A549 (cell line): ENCODE data around the gene RHAG. TPM values are rescaled to one million over a fixed set of nuclear protein-coding genes. Genes with fewer than 3 reads are reported as not detected.
"Not testable (repeated sequence)": the region's sequence is repeated elsewhere in the genome, so short reads cannot be mapped to it uniquely, and the experiment has no call there.

Experiments used
- ATAC-seq, 2 experiments: fragments of 200-7000 bp in 1 of 2; fragments of >200 bp in 1 of 2; cut with Nextera tagmentation in 1 of 2; cut with Tn5 transposase in 1 of 2; 3 replicates each; pipeline versions ENCODE4 v1.8.0 to v1.9.1; 2018 to 2020; ENCODE audit warnings: mild to moderate bottlenecking in 1 of 2, moderate library complexity in 1 of 2
- CTCF ChIA-PET: fragments of 300-600 bp; sonication (Branson Sonifier 250); formaldehyde crosslinking; extraction: SDS; loops from one replicate; lab custom pipeline; 2021; ENCODE audit warnings: antibody characterized with exemption, inconsistent platforms; lab: Yijun Ruan, JAX
- POLR2A ChIA-PET: fragments of 350-600 bp; formaldehyde crosslinking; extraction: SDS; loops from one replicate; lab custom pipeline; 2021; ENCODE audit warnings: antibody characterized with exemption, inconsistent platforms; lab: Yijun Ruan, JAX
- DNase-seq, 2 experiments: peaks; one replicate each; pipeline versions ENCODE4 v3.0.0 to v3.0.0-alpha.2; 2011 to 2016; ENCODE audit warnings: low read depth in 1 of 2, low spot score in 1 of 2
- FAIRE-seq: peaks from 2 replicates; lab custom pipeline; 2011; peaks lifted over from hg19 to GRCh38; lab: Jason Lieb, UNC
- H3K27ac ChIP-seq, 2 experiments: fragments of >200 bp; sonication (Bioruptor Twin); formaldehyde crosslinking; 3 replicates each; pipeline ENCODE4 v1.5.1; 2016 to 2017
- H3K4me1 ChIP-seq: fragments of >200 bp; sonication (Bioruptor Twin); formaldehyde crosslinking; 3 replicates; pipeline ENCODE4 v1.6.1; 2016
- H3K4me2 ChIP-seq: fragments of >200 bp; sonication (Bioruptor Twin); formaldehyde crosslinking; 3 replicates; pipeline ENCODE4 v1.6.1; 2016
- H3K4me3 ChIP-seq: fragments of >200 bp; sonication (Bioruptor Twin); formaldehyde crosslinking; 3 replicates; pipeline ENCODE4 v1.5.1; 2016
- H3K9me3 ChIP-seq: fragments of >200 bp; sonication (Bioruptor Twin); formaldehyde crosslinking; 3 replicates; pipeline ENCODE4 v1.6.1; 2016
- ATOH8 ChIP-seq: fragments of 250-450 bp; sonication (Bioruptor Pico); IDR thresholded peaks from 2 replicates; pipeline ENCODE4 v1.5.0; 2020; ENCODE audit warnings: low read depth, mild to moderate bottlenecking, moderate library complexity
- CHD4 ChIP-seq: fragments of 200-600 bp; sonication (generic); IDR thresholded peaks from 2 replicates; pipeline ENCODE4 v1.6.1; 2016; ENCODE audit warnings: antibody characterized with exemption, mild to moderate bottlenecking, borderline replicate concordance
- EHMT2 ChIP-seq: fragments of 200-600 bp; sonication (generic); IDR thresholded peaks from 2 replicates; pipeline ENCODE4 v1.6.1; 2016; ENCODE audit warnings: antibody characterized with exemption, low read depth, mild to moderate bottlenecking, moderate library complexity
- ESRRA ChIP-seq: fragments of 150-350 bp; IDR thresholded peaks from 2 replicates; pipeline ENCODE4 v1.6.1; 2014; ENCODE audit warnings: mild to moderate bottlenecking, low read length, borderline replicate concordance
- HEYL ChIP-seq: fragments of 250-450 bp; sonication (Bioruptor Pico); IDR thresholded peaks from 2 replicates; pipeline ENCODE4 v1.8.0; 2021; ENCODE audit warnings: mild to moderate bottlenecking, moderate library complexity
- HOXA7 ChIP-seq: fragments of 250-450 bp; sonication (Bioruptor Pico); IDR thresholded peaks from 2 replicates; pipeline ENCODE4 v1.5.0; 2020; ENCODE audit warnings: mild to moderate bottlenecking, moderate library complexity
- JUN ChIP-seq, 2 experiments: fragments of >200 bp; sonication (Bioruptor Twin); formaldehyde crosslinking; IDR thresholded peaks; 2 replicates in 1 of 2; 3 replicates in 1 of 2; pipeline ENCODE4 v1.6.1; 2016 to 2017
- MAFK ChIP-seq: fragments of 450-650 bp; IDR thresholded peaks from 2 replicates; pipeline ENCODE4 v1.6.1; 2014; ENCODE audit not compliant: partially characterized antibody
- NFE2L2 ChIP-seq: fragments of 150-350 bp; conservative IDR thresholded peaks from 2 replicates; pipeline ENCODE4 v1.6.1; 2014; ENCODE audit warnings: low read length
- NPAS2 ChIP-seq: fragments of 250-450 bp; sonication (Bioruptor Pico); IDR thresholded peaks from 2 replicates; pipeline ENCODE4 v1.8.0; 2022; ENCODE audit warnings: mild to moderate bottlenecking, moderate library complexity, borderline replicate concordance
- NR3C1 ChIP-seq: fragments of >200 bp; sonication (Bioruptor Twin); formaldehyde crosslinking; IDR thresholded peaks from 3 replicates; pipeline ENCODE4 v1.6.1; 2017
- RAD21 ChIP-seq, 2 experiments: fragments of >200 bp in 1 of 2; sonication (Bioruptor Twin) in 1 of 2; formaldehyde crosslinking in 1 of 2; IDR thresholded peaks in 1 of 2; conservative IDR thresholded peaks in 1 of 2; 2 replicates in 1 of 2; 3 replicates in 1 of 2; pipeline ENCODE4 v1.6.1; 2012 to 2018; ENCODE audit warnings: inconsistent platforms in 1 of 2
- RCOR1 ChIP-seq: fragments of 150-350 bp; IDR thresholded peaks from 2 replicates; pipeline ENCODE4 v1.6.1; 2014; ENCODE audit warnings: antibody characterized with exemption, low read length, low read depth
- RNF2 ChIP-seq: fragments of 200-600 bp; sonication (generic); IDR thresholded peaks from 2 replicates; pipeline ENCODE4 v1.6.1; 2016; ENCODE audit warnings: low read depth, mild to moderate bottlenecking, antibody characterized with exemption, moderate library complexity, borderline replicate concordance
- TFCP2L1 ChIP-seq: fragments of 250-450 bp; sonication (Bioruptor Pico); IDR thresholded peaks from 2 replicates; pipeline ENCODE4 v1.5.0; 2021; ENCODE audit warnings: mild to moderate bottlenecking
- WGBS: methylation state at CpG from one replicate; pipeline ENCODE4 v1.1.6; 2017; ENCODE audit errors: missing lambda C conversion rate; 5-methylcytosine and 5-hydroxymethylcytosine counted together
- polyA plus RNA-seq, 4 experiments: library from polyadenylated mRNA; depleted of rRNA in 3 of 4; stranded (reverse); fragments of >200 nt; fragmentation: RNase III in 1 of 4; extraction: RNeasy Plus Mini Kit Qiagen cat#74134 plus additional on column Dnase treatment in 1 of 4; gene quantifications; 2 replicates in 3 of 4; 3 replicates in 1 of 4; pipeline ENCODE4 v1.2.3, GENCODE V29; 2011 to 2017
- TF ChIP-seq, protein P1 (sequence below): IDR thresholded peaks from 2 replicates; pipeline ENCODE4 v1.6.1; 2012; ENCODE audit warnings: low read depth, borderline replicate concordance
- TF ChIP-seq, protein P2 (sequence below): fragments of 150-350 bp; IDR thresholded peaks from 2 replicates; pipeline ENCODE4 v1.6.1; 2014; ENCODE audit warnings: low read depth, mild to moderate bottlenecking, low read length

Gene RHAG
- polyA plus RNA-seq, 2 of the 4 experiments (the other 2 are of a cell fraction), result 0.05 TPM; not detected in 1

GRCh38 chr6:49632727-49633126 is 3.9 kb downstream of the RHAG start:
- 55% methylated on average over 3 of the region's 3 CpGs for WGBS
- TF ChIP-seq RAD21 (conservative IDR thresholded peaks at IDR 0.05 in 1 of 2, IDR thresholded peaks at IDR 0.05 in 1 of 2), result no peak
- no peak for TF ChIP-seq EHMT2
- TF ChIP-seq, protein P1, sequence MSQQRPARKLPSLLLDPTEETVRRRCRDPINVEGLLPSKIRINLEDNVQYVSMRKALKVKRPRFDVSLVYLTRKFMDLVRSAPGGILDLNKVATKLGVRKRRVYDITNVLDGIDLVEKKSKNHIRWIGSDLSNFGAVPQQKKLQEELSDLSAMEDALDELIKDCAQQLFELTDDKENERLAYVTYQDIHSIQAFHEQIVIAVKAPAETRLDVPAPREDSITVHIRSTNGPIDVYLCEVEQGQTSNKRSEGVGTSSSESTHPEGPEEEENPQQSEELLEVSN, result no peak
- TF ChIP-seq NFE2L2, result no peak
- no peak for TF ChIP-seq RNF2
- TF ChIP-seq NPAS2 (CRISPR knock-in tag), result no peak
- TF ChIP-seq JUN (IDR thresholded peaks at IDR 0.05), result no peak
- no peak for TF ChIP-seq TFCP2L1
- TF ChIP-seq HOXA7, result no peak
- TF ChIP-seq RCOR1, result no peak
- TF ChIP-seq, all 56 proteins: peak for 0
- H3K4me2 ChIP-seq, result no peak overlapping the region
- no peaks in the 10 kb centered on the region for H3K9me3 ChIP-seq
- no peaks in the 10 kb centered on the region for H3K4me1 ChIP-seq
- ATAC-seq (no peak), FAIRE-seq (no peak), DNase-seq (no peak)
- H3K27ac ChIP-seq, result no peak overlapping the region
- H3K4me3 ChIP-seq, result no peak overlapping the region
- POLR2A ChIA-PET, result no interaction called here
- CTCF ChIA-PET, result interaction anchor here (0.6 kb wide), 1 partner anchor 9 kb away, joined by 3 read pairs; no protein-coding TSS in a partner anchor

DNA sequence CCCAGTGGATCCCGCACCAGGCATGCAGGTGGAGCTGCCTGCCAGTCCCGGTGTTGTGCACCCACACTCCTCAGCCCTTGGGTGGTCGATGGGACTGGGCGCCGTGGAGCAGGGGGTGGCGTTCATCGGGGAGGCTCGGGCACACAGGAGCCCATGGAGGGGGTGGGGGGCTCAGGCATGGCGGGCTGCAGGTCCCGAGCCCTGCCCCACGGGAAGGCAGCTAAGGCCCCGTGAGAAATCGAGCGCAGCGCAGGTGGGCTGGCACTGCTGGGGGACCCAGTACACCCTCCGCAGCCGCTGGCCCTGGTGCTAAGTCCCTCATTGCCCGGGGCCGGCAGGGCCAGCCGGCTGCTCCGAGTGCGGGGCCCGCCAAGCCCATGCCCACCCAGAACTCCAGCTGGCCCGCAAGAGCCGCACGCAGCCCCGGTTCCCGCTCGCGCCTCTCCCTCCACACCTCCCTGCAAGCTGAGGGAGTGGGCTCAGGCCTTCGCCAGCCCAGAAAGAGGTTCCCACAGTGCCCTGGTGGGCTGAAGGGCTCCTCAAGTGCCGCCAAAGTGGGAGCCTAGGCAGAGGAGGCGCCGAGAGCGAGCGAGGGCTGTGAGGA is 7.1 kb downstream of the RHAG start:
- CTCF ChIA-PET, result interaction anchor here (1.1 kb wide), 1 partner anchor 98 kb away, joined by 3 read pairs; no protein-coding TSS in a partner anchor
- 75% methylated on average over 13 of the region's 36 CpGs for WGBS
- H3K27ac ChIP-seq, H3K9me3 ChIP-seq, ATAC-seq, POLR2A ChIA-PET, H3K4me2 ChIP-seq, FAIRE-seq, H3K4me1 ChIP-seq, DNase-seq, H3K4me3 ChIP-seq: not testable (repeated sequence)

DNA sequence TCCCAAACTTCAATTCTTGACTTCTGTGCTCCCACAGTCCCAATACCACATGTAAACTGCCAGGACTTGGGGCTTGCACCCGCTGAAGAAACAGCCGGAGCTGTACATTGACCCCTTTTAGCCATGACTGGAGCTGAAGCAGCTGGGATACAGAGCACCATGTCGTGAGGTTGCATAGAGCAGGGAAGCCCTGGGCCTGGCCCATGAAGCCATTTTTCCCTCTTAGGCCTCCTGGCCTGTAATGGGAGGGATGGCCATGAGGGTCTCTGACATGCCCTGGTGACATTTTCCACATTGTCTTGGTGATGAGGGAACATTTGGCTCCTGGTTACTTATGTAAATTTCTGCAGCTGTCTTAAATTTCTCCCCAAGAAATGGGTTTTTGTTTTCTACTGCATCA is 9.8 kb downstream of the RHAG start:
- Histone ChIP-seq H3K27ac (no peak overlapping the region), H3K4me1 (no peaks in the 10 kb centered on the region), H3K4me2 (no peak overlapping the region), H3K9me3 (no peaks in the 10 kb centered on the region), H3K4me3 (no peak overlapping the region)
- WGBS, result no CpG with 5 or more reads among the region's 3 CpGs
- ChIA-PET CTCF (interaction anchor here (2.4 kb wide), 1 partner anchor 95 kb away, joined by 6 read pairs; no protein-coding TSS in a partner anchor), POLR2A (no interaction called here)
- no peak for DNase-seq
- no peak for FAIRE-seq
- ATAC-seq, result no peak
- TF ChIP-seq EHMT2 (no peak), ATOH8 (CRISPR knock-in tag) (no peak), ESRRA (no peak), NR3C1 (no peak), HEYL (CRISPR knock-in tag) (no peak), RCOR1 (no peak)

GRCh38 chr6:49618257-49618656 is 18.4 kb downstream of the RHAG start:
- POLR2A ChIA-PET, result no interaction called here
- Histone ChIP-seq H3K9me3 (no peaks in the 10 kb centered on the region), H3K4me3 (no peak overlapping the region), H3K4me1 (no peaks in the 10 kb centered on the region), H3K27ac (no peak overlapping the region), H3K4me2 (0 out of 3 replicates have a peak overlapping the region, but pooled peaks have one; percentile 4)
- CTCF ChIA-PET, result interaction anchor here (1.4 to 1.5 kb wide), 2 partner anchors 10 to 12 kb away, joined by 3 to 4 read pairs; no protein-coding TSS in a partner anchor
- 0 out of 6 replicates have a peak, but pooled peaks of 1 of the 2 experiments have one; percentile 33 for ATAC-seq
- TF ChIP-seq, protein P2, sequence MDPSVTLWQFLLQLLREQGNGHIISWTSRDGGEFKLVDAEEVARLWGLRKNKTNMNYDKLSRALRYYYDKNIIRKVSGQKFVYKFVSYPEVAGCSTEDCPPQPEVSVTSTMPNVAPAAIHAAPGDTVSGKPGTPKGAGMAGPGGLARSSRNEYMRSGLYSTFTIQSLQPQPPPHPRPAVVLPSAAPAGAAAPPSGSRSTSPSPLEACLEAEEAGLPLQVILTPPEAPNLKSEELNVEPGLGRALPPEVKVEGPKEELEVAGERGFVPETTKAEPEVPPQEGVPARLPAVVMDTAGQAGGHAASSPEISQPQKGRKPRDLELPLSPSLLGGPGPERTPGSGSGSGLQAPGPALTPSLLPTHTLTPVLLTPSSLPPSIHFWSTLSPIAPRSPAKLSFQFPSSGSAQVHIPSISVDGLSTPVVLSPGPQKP, result no peak
- TF ChIP-seq CHD4 (no peak), MAFK (no peak), HOXA7 (no peak)
- DNase-seq, result no peak
- no peak for FAIRE-seq

- ATAC-seq, H3K9me3 ChIP-seq, FAIRE-seq, H3K27ac ChIP-seq, H3K4me1 ChIP-seq, H3K4me3 ChIP-seq, H3K4me2 ChIP-seq, DNase-seq, POLR2A ChIA-PET: not testable (repeated sequence)
- CTCF ChIA-PET, result interaction anchor here (0.6 to 1.0 kb wide), 2 partner anchors 82 to 1237 kb away, joined by 4 to 5 read pairs; no protein-coding TSS in a partner anchor
- WGBS, result 65% methylated on average over 5 of the region's 5 CpGs
Measured at GRCh38 chr6:49614144-49614543, 22.5 kb downstream of the RHAG start.
